Upper lobe of right lung (tissue), 1 donor: ENCODE measurements around the gene PRDX5. TPM values are rescaled to one million over a fixed set of nuclear protein-coding genes. Genes with fewer than 3 reads are reported as not detected.

Source experiments
- ATAC-seq: fragments of 200-7000 bp; cut with Tn5 transposase; one replicate; pipeline ENCODE4 v1.9.1; 2020; ENCODE audit warnings: mild to moderate bottlenecking, moderate library complexity
- DNase-seq: peaks from one replicate; pipeline ENCODE4 v3.0.0-alpha.2; 2020
- H3K27ac ChIP-seq: fragments of 200-600 bp; one replicate; pipeline ENCODE4 v1.8.0; 2022
- H3K27me3 ChIP-seq: fragments of 200-600 bp; one replicate; pipeline ENCODE4 v1.8.0; 2022; ENCODE audit warnings: mild to moderate bottlenecking
- H3K36me3 ChIP-seq: fragments of 200-600 bp; one replicate; pipeline ENCODE4 v1.8.0; 2022
- H3K4me1 ChIP-seq: fragments of 200-600 bp; one replicate; pipeline ENCODE4 v1.8.0; 2022
- H3K4me3 ChIP-seq: fragments of 200-600 bp; one replicate; pipeline ENCODE4 v1.8.0; 2022; ENCODE audit warnings: mild to moderate bottlenecking
- H3K9me3 ChIP-seq: fragments of 200-600 bp; one replicate; pipeline ENCODE4 v1.8.0; 2022
- intact Hi-C: fragments of 100-400 bp; cut with DNase I; formaldehyde crosslinking; loops from one replicate; pipeline ENCODE4 v1.11.0; 2022
- total RNA-seq: library from RNA; stranded (reverse); fragmentation: NEBNext Ultra II Directional; extraction: Animal tissue kit (Norgen Biotek cat#: 25700); gene quantifications from one replicate; pipeline ENCODE4 v1.2.1, GENCODE V29; 2021
- TF ChIP-seq, protein P1 (sequence below): fragments of 200-600 bp; IDR thresholded peaks from one replicate; pipeline ENCODE4 v1.8.0; 2022; ENCODE audit warnings: antibody characterized with exemption
- donor health status: DM: no; HTN: yes; CAD: no; lungs with severe emphysema.

The PRDX5 gene
- total RNA-seq, 1 donor from 2014 or later = 176 TPM

DNA sequence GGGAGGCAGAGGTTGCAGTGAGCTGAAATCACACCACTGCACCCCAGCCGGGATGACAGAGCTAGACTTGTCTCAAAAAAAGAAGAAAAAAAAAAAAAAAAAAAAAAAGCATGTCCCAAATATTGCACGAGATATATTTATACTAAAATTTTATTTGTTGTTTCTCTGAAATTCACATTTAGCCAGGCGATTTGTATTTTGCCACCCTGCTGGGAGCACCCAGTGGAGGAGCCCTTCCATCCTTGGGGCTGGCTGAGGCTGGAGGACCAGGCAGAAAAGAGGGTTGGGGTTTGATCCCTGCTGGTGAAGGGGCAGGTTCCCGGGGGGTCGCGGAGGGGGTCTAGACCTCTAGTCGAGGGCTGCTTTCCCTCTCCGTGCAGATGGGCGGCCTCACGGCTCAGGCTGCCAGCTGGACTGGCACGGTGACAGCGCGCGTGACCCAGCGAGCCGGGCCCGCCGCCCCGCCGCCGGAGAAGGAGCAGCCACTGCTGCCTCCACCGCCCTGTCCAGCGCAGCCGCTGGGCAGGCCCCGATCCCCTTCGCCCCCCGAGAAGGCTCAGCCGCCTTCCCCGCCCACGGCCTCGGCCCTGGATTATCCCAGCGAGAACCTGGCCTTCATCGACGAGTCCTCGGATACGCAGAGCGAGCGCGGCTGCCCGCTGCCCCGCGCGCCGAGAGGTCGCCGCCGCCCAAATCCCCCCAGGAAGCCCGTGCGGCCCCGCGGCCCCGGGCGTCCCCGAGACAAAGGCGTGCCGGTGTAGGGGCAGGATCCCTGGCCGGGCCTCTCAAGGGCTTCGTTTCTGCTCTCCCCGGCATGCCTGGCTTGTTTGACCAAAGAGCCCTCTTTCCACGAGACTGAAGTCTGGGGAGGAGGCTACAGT lies 18.7 kb upstream of the PRDX5 start:
- Histone ChIP-seq H3K27ac (peak overlapping the region; percentile 48), H3K27me3 (peaks cover 57% of the 10 kb centered on the region), H3K4me1 (peaks cover 24% of the 10 kb centered on the region)

DNA sequence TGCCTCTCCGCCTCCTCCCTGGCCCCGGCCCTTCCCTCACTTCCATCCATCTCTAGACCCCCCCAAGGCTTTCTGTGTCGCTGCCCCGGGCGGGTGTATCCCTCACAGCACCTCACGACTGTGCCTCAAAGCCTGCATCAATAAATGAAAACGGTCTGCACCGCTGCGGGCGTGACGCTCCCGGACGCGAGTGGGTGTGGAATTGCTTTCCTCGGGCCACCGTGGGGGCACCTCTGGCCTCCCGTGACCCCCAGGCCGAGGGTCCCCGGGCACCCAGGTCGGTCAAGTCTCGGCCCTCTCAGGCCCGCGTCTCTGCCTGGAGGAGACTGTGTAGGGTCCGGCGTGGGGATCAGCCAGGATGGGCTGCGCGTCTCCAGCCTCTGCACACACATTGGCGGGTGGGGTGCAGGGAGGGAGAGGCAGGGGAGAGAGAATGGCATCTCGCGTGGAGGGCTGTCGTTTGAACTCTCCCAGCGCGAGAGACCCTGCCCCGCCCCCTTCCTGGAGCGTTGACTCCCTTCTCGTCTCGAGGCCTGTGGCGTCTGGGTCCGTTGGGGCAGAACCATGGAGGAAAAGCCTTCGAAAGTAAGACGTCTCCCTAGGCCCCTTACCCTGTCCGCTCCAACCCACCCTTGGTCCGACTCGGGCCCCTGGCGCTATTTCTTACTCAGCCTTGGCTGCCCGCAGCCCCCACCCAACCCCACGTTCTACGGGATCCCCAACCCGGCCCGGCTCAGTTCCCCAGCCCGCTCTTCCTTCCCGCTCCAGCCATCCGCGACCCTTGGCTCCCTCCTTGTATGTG lies 17.9 kb upstream of the PRDX5 start, which contains the start of gene CATSPERZ:
TSS of gene CATSPERZ (plus strand) at position 512 of the 802 bp plus-strand sequence. CDS start at position 565, 53 bp downstream.
- H3K4me3 ChIP-seq = peak within 1 kb of the TSS; percentile 55
- TF ChIP-seq, protein P1, sequence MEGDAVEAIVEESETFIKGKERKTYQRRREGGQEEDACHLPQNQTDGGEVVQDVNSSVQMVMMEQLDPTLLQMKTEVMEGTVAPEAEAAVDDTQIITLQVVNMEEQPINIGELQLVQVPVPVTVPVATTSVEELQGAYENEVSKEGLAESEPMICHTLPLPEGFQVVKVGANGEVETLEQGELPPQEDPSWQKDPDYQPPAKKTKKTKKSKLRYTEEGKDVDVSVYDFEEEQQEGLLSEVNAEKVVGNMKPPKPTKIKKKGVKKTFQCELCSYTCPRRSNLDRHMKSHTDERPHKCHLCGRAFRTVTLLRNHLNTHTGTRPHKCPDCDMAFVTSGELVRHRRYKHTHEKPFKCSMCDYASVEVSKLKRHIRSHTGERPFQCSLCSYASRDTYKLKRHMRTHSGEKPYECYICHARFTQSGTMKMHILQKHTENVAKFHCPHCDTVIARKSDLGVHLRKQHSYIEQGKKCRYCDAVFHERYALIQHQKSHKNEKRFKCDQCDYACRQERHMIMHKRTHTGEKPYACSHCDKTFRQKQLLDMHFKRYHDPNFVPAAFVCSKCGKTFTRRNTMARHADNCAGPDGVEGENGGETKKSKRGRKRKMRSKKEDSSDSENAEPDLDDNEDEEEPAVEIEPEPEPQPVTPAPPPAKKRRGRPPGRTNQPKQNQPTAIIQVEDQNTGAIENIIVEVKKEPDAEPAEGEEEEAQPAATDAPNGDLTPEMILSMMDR = no peak
- intact Hi-C loops = loop anchor here (5.0 kb wide), 1 partner anchor 98 kb away; no protein-coding TSS in a partner anchor
- DNase-seq (no peak), ATAC-seq (no peak)
- H3K4me1 ChIP-seq = peaks cover 25% of the 10 kb centered on the region
- H3K36me3 ChIP-seq = no peaks in the 10 kb centered on the region
- H3K27me3 ChIP-seq = peaks cover 49% of the 10 kb centered on the region
- H3K9me3 ChIP-seq = no peaks in the 10 kb centered on the region
- H3K27ac ChIP-seq = peak within 1 kb of the TSS; percentile 48

More for the DNA sequence above, 18.7 kb upstream of the PRDX5 start:
- Histone ChIP-seq H3K4me3 (peak overlapping the region; percentile 55), H3K36me3 (no peaks in the 10 kb centered on the region), H3K9me3 (no peaks in the 10 kb centered on the region)
- intact Hi-C loops = no loop called here
- DNase-seq (peak; percentile 86), ATAC-seq (peak; percentile 65)
- TF ChIP-seq, protein P1 = no peak

DNA sequence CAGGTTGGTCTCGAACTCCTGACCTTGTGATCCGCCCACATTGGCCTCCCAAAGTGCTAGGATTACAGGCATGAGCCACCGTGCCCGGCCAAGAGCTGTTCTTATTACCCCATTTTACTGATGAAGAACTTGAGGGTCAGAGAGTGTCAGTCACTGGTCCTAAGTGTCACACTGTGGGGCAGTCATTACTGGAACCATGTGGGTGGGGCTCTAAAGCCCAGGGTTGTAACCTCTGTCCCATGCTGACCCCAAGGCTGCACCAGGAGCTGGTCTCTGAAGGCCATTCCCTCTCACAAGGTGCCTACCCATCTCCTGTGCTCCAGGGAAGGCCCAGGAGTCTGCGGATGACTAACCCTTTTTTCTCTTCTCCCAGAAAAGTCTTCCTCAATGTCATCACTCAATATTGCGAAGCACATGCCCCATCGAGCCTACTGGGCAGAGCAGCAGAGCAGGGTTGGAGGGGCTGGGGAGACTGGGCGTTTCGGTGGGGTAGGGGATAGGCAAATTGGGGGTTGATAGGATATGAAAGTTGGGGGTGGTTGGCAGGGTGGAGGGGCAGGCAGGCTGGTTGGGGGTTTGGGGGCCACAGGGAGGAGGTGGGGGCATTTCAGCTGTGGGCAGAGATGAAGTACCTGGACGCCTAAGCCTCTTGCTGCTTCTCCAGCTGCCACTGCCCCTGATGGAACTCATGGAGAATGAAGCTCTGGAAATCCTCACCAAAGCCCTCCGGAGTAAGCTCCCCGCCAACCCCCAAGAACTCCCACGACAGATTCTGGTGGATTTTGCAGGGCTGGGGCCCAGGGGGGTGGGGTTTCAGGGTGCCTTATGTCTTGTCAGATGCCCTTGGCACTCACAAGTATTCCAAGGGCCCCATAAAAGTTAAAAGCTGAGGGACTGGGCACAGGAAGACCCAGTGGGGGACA lies 14.6 kb upstream of the PRDX5 start:
- H3K27ac ChIP-seq = peak overlapping the region; percentile 94
- peaks cover 37% of the 10 kb centered on the region for H3K4me1 ChIP-seq
- no peak for ATAC-seq
- no peak for DNase-seq
- H3K9me3 ChIP-seq = no peaks in the 10 kb centered on the region
- TF ChIP-seq, protein P1 = no peak
- peaks cover 23% of the 10 kb centered on the region for H3K27me3 ChIP-seq
- H3K36me3 ChIP-seq = peaks cover 7% of the 10 kb centered on the region
- peak overlapping the region; percentile 70 for H3K4me3 ChIP-seq
- intact Hi-C loops = loop anchor here (5.0 kb wide), 1 partner anchor 101 kb away; no protein-coding TSS in a partner anchor

DNA sequence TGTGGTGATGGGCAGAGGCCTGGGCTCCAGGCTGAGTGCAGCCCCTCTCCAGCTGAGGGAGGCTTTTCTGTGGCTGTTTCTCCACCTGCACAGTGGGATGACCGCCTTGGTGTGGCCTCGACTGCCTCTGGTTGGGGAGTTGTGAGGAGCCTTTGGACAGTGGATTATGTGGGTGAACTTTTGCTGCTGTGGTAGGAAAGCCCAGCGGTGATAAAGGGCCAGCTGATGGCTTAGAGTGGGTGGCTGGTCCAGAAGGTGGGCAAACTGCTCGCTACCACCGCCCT lies 13.9 kb upstream of the PRDX5 start:
- intact Hi-C loops = loop anchor here (5.0 kb wide), 1 partner anchor 102 kb away; no protein-coding TSS in a partner anchor
- Histone ChIP-seq H3K4me3 (peak overlapping the region; percentile 70), H3K9me3 (no peaks in the 10 kb centered on the region), H3K27me3 (peaks cover 17% of the 10 kb centered on the region), H3K4me1 (peaks cover 36% of the 10 kb centered on the region), H3K36me3 (peaks cover 7% of the 10 kb centered on the region), H3K27ac (peak overlapping the region; percentile 94)
- TF ChIP-seq, protein P1 = no peak
- ATAC-seq (no peak), DNase-seq (no peak)
